Stomach (tissue), 4 donors: ENCODE results near the gene FNBP1.

Experiments used
- EP300 ChIP-seq: sonication (generic); formaldehyde crosslinking; IDR thresholded peaks from one replicate; pipeline ENCODE4 v1.6.1; 2017; ENCODE audit warnings: antibody characterized with exemption
- POLR2A ChIP-seq, 4 donors: fragments of 450-650 bp; IDR thresholded peaks; one replicate each; pipeline ENCODE4 v1.6.1; 2016; ENCODE audit warnings: antibody characterized with exemption in 4 of 4, control low read depth in 2 of 4, mild to moderate bottlenecking in 1 of 4, moderate library complexity in 1 of 4
- POLR2AphosphoS5 ChIP-seq, 3 donors: sonication (generic); formaldehyde crosslinking; IDR thresholded peaks; one replicate each; pipeline ENCODE4 v1.6.1; 2016; ENCODE audit warnings: antibody characterized with exemption in 3 of 3
- TF ChIP-seq, protein P1 (sequence below), 7 experiments: fragments of 450-650 bp in 4 of 7; fragments of 200-600 bp in 3 of 7; sonication (generic) in 3 of 7; IDR thresholded peaks; one replicate each; pipeline ENCODE4 v1.5.1; 2016 to 2019; ENCODE audit warnings: antibody characterized with exemption in 7 of 7, control low read depth in 2 of 7, mild to moderate bottlenecking in 1 of 7

DNA sequence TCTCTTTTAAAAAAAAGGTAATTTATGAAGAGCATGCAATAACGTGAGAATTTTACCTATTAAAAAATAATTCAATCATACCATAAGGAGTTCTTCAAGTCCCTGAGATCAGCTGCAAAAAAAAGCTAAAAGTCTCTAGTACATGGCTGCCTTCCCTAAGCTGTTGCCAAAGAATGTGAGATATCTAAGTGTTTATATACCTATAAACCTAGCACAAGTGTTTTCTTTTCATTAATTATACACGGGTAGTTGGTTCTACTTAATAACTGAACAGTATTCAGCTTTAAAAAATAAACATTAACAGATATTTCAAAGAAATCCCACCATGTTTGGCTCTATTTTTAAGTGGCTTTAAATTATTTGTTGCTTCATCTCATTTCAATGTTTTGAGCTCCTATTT is 25.9 kb downstream of the FNBP1 start:
- TF ChIP-seq, protein P1, sequence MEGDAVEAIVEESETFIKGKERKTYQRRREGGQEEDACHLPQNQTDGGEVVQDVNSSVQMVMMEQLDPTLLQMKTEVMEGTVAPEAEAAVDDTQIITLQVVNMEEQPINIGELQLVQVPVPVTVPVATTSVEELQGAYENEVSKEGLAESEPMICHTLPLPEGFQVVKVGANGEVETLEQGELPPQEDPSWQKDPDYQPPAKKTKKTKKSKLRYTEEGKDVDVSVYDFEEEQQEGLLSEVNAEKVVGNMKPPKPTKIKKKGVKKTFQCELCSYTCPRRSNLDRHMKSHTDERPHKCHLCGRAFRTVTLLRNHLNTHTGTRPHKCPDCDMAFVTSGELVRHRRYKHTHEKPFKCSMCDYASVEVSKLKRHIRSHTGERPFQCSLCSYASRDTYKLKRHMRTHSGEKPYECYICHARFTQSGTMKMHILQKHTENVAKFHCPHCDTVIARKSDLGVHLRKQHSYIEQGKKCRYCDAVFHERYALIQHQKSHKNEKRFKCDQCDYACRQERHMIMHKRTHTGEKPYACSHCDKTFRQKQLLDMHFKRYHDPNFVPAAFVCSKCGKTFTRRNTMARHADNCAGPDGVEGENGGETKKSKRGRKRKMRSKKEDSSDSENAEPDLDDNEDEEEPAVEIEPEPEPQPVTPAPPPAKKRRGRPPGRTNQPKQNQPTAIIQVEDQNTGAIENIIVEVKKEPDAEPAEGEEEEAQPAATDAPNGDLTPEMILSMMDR (IDR thresholded peaks at IDR 0.05): no peak
- no peak for TF ChIP-seq POLR2A (IDR thresholded peaks at IDR 0.05)
- TF ChIP-seq POLR2AphosphoS5 (IDR thresholded peaks at IDR 0.05): no peak
- no peak for TF ChIP-seq EP300
